Mesothelial cell of epicardium (in vitro differentiated cells): ENCODE measurements around the gene NAT10. TPM values are rescaled to one million over a fixed set of nuclear protein-coding genes. Genes with fewer than 3 reads are reported as not detected.

Experiments
- DNase-seq, 2 experiments: peaks; one replicate each; pipeline ENCODE4 v3.0.0; 2021; ENCODE audit warnings: low spot score in 2 of 2; ENCODE audit not compliant: unreplicated experiment in 2 of 2
- H3K27ac Mint-ChIP-seq: 2 replicates; pipeline ENCODE4 v1.8.0; 2021; ENCODE audit warnings: mixed read lengths
- H3K27me3 Mint-ChIP-seq: 2 replicates; pipeline ENCODE4 v1.8.0; 2021; ENCODE audit warnings: low read depth, mixed read lengths
- H3K36me3 Mint-ChIP-seq: 2 replicates; pipeline ENCODE4 v1.8.0; 2021; ENCODE audit warnings: mixed read lengths
- H3K4me1 Mint-ChIP-seq: 2 replicates; pipeline ENCODE4 v1.8.0; 2021; ENCODE audit warnings: mixed read lengths
- H3K4me3 Mint-ChIP-seq: 2 replicates; pipeline ENCODE4 v1.8.0; 2021; ENCODE audit warnings: mild to moderate bottlenecking, moderate library complexity, mixed read lengths
- H3K9me3 Mint-ChIP-seq: 2 replicates; pipeline ENCODE4 v1.8.0; 2021; ENCODE audit warnings: mixed read lengths
- total RNA-seq: library from RNA; stranded (reverse); gene quantifications from 3 replicates; pipeline ENCODE4 v1.2.1, GENCODE V29; 2021
- TF ChIP-seq, protein P1 (sequence below): fragments of 200-600 bp; sonication (generic); IDR thresholded peaks from one replicate; pipeline ENCODE4 v1.5.0; 2021; ENCODE audit warnings: antibody characterized with exemption; ENCODE audit not compliant: unreplicated experiment

NAT10 gene
- total RNA-seq, 1 donor from 2014 or later: 61.7 TPM

GRCh38 chr11:34157163-34157562 lies 51.7 kb downstream of the NAT10 start:
- TF ChIP-seq, protein P1, sequence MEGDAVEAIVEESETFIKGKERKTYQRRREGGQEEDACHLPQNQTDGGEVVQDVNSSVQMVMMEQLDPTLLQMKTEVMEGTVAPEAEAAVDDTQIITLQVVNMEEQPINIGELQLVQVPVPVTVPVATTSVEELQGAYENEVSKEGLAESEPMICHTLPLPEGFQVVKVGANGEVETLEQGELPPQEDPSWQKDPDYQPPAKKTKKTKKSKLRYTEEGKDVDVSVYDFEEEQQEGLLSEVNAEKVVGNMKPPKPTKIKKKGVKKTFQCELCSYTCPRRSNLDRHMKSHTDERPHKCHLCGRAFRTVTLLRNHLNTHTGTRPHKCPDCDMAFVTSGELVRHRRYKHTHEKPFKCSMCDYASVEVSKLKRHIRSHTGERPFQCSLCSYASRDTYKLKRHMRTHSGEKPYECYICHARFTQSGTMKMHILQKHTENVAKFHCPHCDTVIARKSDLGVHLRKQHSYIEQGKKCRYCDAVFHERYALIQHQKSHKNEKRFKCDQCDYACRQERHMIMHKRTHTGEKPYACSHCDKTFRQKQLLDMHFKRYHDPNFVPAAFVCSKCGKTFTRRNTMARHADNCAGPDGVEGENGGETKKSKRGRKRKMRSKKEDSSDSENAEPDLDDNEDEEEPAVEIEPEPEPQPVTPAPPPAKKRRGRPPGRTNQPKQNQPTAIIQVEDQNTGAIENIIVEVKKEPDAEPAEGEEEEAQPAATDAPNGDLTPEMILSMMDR: no peak
- Mint-ChIP-seq H3K4me3 (no peak overlapping the region), H3K9me3 (no peaks in the 10 kb centered on the region), H3K27ac (no peak overlapping the region), H3K36me3 (no peaks in the 10 kb centered on the region), H3K27me3 (no peaks in the 10 kb centered on the region), H3K4me1 (peaks cover 2% of the 10 kb centered on the region)
- no peak for DNase-seq

DNA sequence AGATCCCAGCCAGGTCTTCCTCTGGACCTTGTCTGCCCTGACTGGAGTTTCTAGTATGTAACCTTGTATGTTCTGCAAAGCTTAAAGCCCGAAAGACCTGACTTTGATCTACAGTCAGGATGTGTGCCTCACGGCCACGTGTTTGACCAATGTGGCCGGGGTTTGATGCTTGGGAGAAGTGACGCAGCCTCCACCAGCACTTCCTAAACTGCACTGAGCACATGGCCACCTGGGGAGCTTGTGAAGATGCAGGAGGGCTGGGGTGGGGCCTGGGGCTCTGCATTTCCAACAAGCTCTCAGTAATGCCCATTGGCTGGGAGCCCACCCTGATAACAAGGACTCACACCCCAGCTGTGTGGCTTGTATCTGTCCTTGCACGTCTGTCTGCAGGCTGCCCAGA lies 53.2 kb downstream of the NAT10 start:
- H3K27ac Mint-ChIP-seq: no peak overlapping the region
- peaks cover 2% of the 10 kb centered on the region for H3K4me1 Mint-ChIP-seq
- no peaks in the 10 kb centered on the region for H3K27me3 Mint-ChIP-seq
- H3K4me3 Mint-ChIP-seq: no peak overlapping the region
- H3K9me3 Mint-ChIP-seq: no peaks in the 10 kb centered on the region
- no peak for DNase-seq
- TF ChIP-seq, protein P1: no peak
- H3K36me3 Mint-ChIP-seq: no peaks in the 10 kb centered on the region

GRCh38 chr11:34160049-34160721 lies 54.8 kb downstream of the NAT10 start:
- Mint-ChIP-seq H3K4me3 (no peak overlapping the region), H3K4me1 (peaks cover 2% of the 10 kb centered on the region), H3K9me3 (no peaks in the 10 kb centered on the region), H3K27me3 (no peaks in the 10 kb centered on the region), H3K27ac (no peak overlapping the region), H3K36me3 (no peaks in the 10 kb centered on the region)
- TF ChIP-seq, protein P1: no peak
- DNase-seq: no peak

GRCh38 chr11:34160791-34161190 lies 55.4 kb downstream of the NAT10 start:
- no peaks in the 10 kb centered on the region for H3K9me3 Mint-ChIP-seq
- no peaks in the 10 kb centered on the region for H3K36me3 Mint-ChIP-seq
- no peak for DNase-seq
- H3K4me1 Mint-ChIP-seq: peaks cover 6% of the 10 kb centered on the region
- H3K27ac Mint-ChIP-seq: no peak overlapping the region
- TF ChIP-seq, protein P1: no peak
- H3K27me3 Mint-ChIP-seq: no peaks in the 10 kb centered on the region
- no peak overlapping the region for H3K4me3 Mint-ChIP-seq

- no peaks in the 10 kb centered on the region for H3K9me3 Mint-ChIP-seq
- no peaks in the 10 kb centered on the region for H3K36me3 Mint-ChIP-seq
- no peak overlapping the region for H3K27ac Mint-ChIP-seq
- H3K27me3 Mint-ChIP-seq: no peaks in the 10 kb centered on the region
- TF ChIP-seq, protein P1: no peak
- no peak for DNase-seq
- peaks cover 6% of the 10 kb centered on the region for H3K4me1 Mint-ChIP-seq
- no peak overlapping the region for H3K4me3 Mint-ChIP-seq
Measured at GRCh38 chr11:34161361-34161760, 55.9 kb downstream of the NAT10 start.
